DND-41 (cell line): ENCODE data around the gene CTNS.
"Not testable (repeated sequence)": the region's sequence is repeated elsewhere in the genome, so short reads cannot be mapped to it uniquely, and the experiment has no call there.

ENCODE experiments used
- ATAC-seq: fragments of 200-7000 bp; cut with Tn5 transposase; 3 replicates; pipeline ENCODE4 v1.9.1; 2021; ENCODE audit warnings: low read depth; ENCODE audit not compliant: insufficient read depth
- DNase-seq: peaks from one replicate; pipeline ENCODE4 v3.0.0-alpha.2; 2020
- H2AFZ ChIP-seq: 2 replicates; pipeline ENCODE4 v1.6.0; 2012; ENCODE audit warnings: low read depth, low read length
- H3K27ac ChIP-seq: 2 replicates; pipeline ENCODE4 v1.5.1; 2012; ENCODE audit warnings: low read length, inconsistent platforms
- H3K27me3 ChIP-seq: fragments of 200-600 bp; sonication (generic); 2 replicates; pipeline ENCODE4 v1.6.0; 2012; ENCODE audit warnings: low read length, mild to moderate bottlenecking, inconsistent platforms; ENCODE audit not compliant: insufficient read depth, poor library complexity
- H3K36me3 ChIP-seq: 2 replicates; pipeline ENCODE4 v1.5.1; 2012; ENCODE audit warnings: low read length, inconsistent platforms; ENCODE audit not compliant: insufficient read depth
- H3K4me1 ChIP-seq: 2 replicates; pipeline ENCODE4 v1.5.1; 2012; ENCODE audit warnings: mild to moderate bottlenecking, low read length; ENCODE audit not compliant: insufficient read depth
- H3K4me2 ChIP-seq: 2 replicates; pipeline ENCODE4 v1.6.0; 2012; ENCODE audit warnings: mild to moderate bottlenecking, moderate library complexity, low read length, inconsistent platforms; ENCODE audit not compliant: insufficient read depth
- H3K4me3 ChIP-seq, 2 experiments: fragments of 200-600 bp in 1 of 2; shearing (Covaris generic) in 1 of 2; 2 replicates each; pipeline ENCODE4 v1.5.1; 2012 to 2016; ENCODE audit warnings: inconsistent platforms in 2 of 2, low read length in 2 of 2, mild to moderate bottlenecking in 2 of 2, low read depth in 1 of 2, moderate library complexity in 1 of 2
- H3K79me2 ChIP-seq: 2 replicates; pipeline ENCODE4 v1.6.0; 2012; ENCODE audit warnings: low read length, inconsistent platforms; ENCODE audit not compliant: insufficient read depth
- H3K9ac ChIP-seq: 2 replicates; pipeline ENCODE4 v1.6.0; 2012; ENCODE audit warnings: low read depth, mild to moderate bottlenecking, inconsistent platforms, low read length, moderate library complexity
- H3K9me3 ChIP-seq: 2 replicates; pipeline ENCODE4 v1.5.1; 2012; ENCODE audit warnings: low read length, moderate library complexity, mild to moderate bottlenecking, inconsistent platforms; ENCODE audit not compliant: insufficient read depth, severe bottlenecking
- H4K20me1 ChIP-seq: 2 replicates; pipeline ENCODE4 v1.6.0; 2012; ENCODE audit warnings: low read length; ENCODE audit not compliant: insufficient read depth
- EZH2 ChIP-seq: IDR thresholded peaks from 3 replicates; pipeline ENCODE4 v1.6.1; 2012; ENCODE audit warnings: borderline replicate concordance, low read depth, mild to moderate bottlenecking, moderate library complexity, low read length, inconsistent platforms; ENCODE audit not compliant: severe bottlenecking
- TF ChIP-seq, protein P1 (sequence below): IDR thresholded peaks from 2 replicates; pipeline ENCODE4 v1.5.1; 2012; ENCODE audit warnings: borderline replicate concordance, low read length, moderate library complexity, mild to moderate bottlenecking; ENCODE audit not compliant: poor library complexity, severe bottlenecking; ENCODE audit errors: extremely low read depth

CTNS gene

DNA sequence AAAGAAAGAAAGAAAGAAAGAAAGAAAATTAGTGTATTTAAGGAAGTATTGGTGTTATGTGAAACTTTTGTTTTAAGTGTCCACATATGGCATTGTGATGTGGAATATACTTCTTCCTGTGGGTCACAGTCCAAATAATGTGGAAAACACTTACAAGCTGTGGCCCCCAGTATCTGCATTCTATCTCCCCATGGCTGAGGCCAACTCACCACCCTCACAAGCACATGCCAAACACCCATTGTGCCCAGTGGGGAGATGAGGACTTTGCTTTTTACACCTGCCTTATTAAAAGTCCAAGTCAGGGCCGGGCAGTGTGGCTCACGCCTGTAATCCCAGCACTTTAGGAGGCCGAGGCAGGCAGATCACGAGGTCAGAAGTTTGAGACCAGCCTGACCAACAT lies 63.4 kb downstream of the CTNS start:
- H3K27ac ChIP-seq = no peak overlapping the region
- H3K4me1 ChIP-seq = peaks cover 19% of the 10 kb centered on the region
- ATAC-seq = no peak
- H3K79me2 ChIP-seq = no peaks in the 10 kb centered on the region
- no peak overlapping the region for H3K4me2 ChIP-seq
- no peak overlapping the region for H2AFZ ChIP-seq
- H3K36me3 ChIP-seq = no peaks in the 10 kb centered on the region
- no peak overlapping the region for H3K9ac ChIP-seq
- H4K20me1 ChIP-seq = no peaks in the 10 kb centered on the region
- peaks cover 8% of the 10 kb centered on the region for H3K27me3 ChIP-seq
- TF ChIP-seq EZH2 = no peak
- TF ChIP-seq, protein P1, sequence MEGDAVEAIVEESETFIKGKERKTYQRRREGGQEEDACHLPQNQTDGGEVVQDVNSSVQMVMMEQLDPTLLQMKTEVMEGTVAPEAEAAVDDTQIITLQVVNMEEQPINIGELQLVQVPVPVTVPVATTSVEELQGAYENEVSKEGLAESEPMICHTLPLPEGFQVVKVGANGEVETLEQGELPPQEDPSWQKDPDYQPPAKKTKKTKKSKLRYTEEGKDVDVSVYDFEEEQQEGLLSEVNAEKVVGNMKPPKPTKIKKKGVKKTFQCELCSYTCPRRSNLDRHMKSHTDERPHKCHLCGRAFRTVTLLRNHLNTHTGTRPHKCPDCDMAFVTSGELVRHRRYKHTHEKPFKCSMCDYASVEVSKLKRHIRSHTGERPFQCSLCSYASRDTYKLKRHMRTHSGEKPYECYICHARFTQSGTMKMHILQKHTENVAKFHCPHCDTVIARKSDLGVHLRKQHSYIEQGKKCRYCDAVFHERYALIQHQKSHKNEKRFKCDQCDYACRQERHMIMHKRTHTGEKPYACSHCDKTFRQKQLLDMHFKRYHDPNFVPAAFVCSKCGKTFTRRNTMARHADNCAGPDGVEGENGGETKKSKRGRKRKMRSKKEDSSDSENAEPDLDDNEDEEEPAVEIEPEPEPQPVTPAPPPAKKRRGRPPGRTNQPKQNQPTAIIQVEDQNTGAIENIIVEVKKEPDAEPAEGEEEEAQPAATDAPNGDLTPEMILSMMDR = no peak
- DNase-seq = no peak
- H3K4me3 ChIP-seq = no peak overlapping the region
- H3K9me3 ChIP-seq = peaks cover 3% of the 10 kb centered on the region

DNA sequence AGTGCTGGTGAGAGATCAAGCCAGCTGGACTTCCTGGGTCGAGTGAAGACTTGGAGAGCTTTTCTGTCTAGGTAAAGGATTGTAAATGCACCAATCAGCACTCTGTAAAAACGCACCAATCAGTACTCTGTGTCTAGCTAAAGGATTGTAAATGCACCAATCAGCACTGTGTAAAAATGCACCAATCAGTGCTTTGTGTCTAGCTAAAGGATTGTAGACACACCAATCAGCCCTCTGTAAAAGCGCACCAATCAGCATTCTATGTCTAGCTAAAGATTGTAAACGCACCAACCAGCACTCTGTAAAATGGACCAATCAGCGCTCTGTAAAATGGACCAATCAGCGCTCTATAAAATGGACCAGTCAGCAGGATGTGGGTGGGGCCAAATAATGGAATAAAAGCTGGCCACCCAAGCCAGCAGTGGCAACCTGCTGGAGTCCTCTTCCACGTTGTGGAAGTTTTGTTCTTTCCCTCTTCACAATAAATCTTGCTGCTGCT lies 65.5 kb downstream of the CTNS start:
- not testable (repeated sequence) for H3K4me2 ChIP-seq, H3K4me1 ChIP-seq, H3K4me3 ChIP-seq, H3K27me3 ChIP-seq, H2AFZ ChIP-seq, H3K27ac ChIP-seq, H4K20me1 ChIP-seq, ATAC-seq, H3K36me3 ChIP-seq, DNase-seq, H3K9ac ChIP-seq, H3K9me3 ChIP-seq, H3K79me2 ChIP-seq

GRCh38 chr17:3704931-3705717 lies 68.6 kb downstream of the CTNS start:
- TF ChIP-seq, protein P1 = no peak
- no peak for TF ChIP-seq EZH2
- H3K9ac ChIP-seq = no peak overlapping the region
- no peaks in the 10 kb centered on the region for H3K4me1 ChIP-seq
- no peaks in the 10 kb centered on the region for H3K79me2 ChIP-seq
- H3K4me2 ChIP-seq = no peak overlapping the region
- no peak overlapping the region for H2AFZ ChIP-seq
- no peak overlapping the region for H3K4me3 ChIP-seq
- DNase-seq (no peak), ATAC-seq (no peak)
- no peak overlapping the region for H3K27ac ChIP-seq
- H3K9me3 ChIP-seq = no peaks in the 10 kb centered on the region
- no peaks in the 10 kb centered on the region for H3K27me3 ChIP-seq
- no peaks in the 10 kb centered on the region for H4K20me1 ChIP-seq
- H3K36me3 ChIP-seq = no peaks in the 10 kb centered on the region

GRCh38 chr17:3705718-3705984 lies 69.1 kb downstream of the CTNS start:
- not testable (repeated sequence) for H3K36me3 ChIP-seq, H3K4me3 ChIP-seq, H3K9ac ChIP-seq, H3K27me3 ChIP-seq, H3K4me2 ChIP-seq, H3K9me3 ChIP-seq, H3K4me1 ChIP-seq, H3K27ac ChIP-seq, H4K20me1 ChIP-seq, H2AFZ ChIP-seq, H3K79me2 ChIP-seq, ATAC-seq, DNase-seq
